Panc1 (cell line): ENCODE measurements around the gene C1QA. TPM values are rescaled to one million over a fixed set of nuclear protein-coding genes. Genes with fewer than 3 reads are reported as not detected.

ENCODE experiments used
- ATAC-seq: fragments of 200-7000 bp; cut with Tn5 transposase; 2 replicates; pipeline ENCODE4 v1.9.1; 2020; ENCODE audit warnings: mild to moderate bottlenecking, moderate library complexity
- BruUV-seq: library from RNA; stranded (reverse); fragments of 400-500 nt; replicated peaks from 2 replicates; lab custom pipeline; 2021; lab: Mats Ljungman, UMichigan
- CTCF ChIA-PET: fragments of 300-600 bp; sonication (Branson Sonifier 250); formaldehyde crosslinking; loops from one replicate; lab custom pipeline; 2022; ENCODE audit warnings: antibody characterized with exemption; lab: Charles Lee
- POLR2A ChIA-PET: fragments of 300-600 bp; sonication (Branson Sonifier 250); formaldehyde crosslinking; loops from one replicate; lab custom pipeline; 2022; ENCODE audit warnings: antibody characterized with exemption; lab: Charles Lee
- DNase-seq: peaks from one replicate; pipeline ENCODE4 v3.0.0-alpha.2; 2010; ENCODE audit warnings: low read depth, low spot score
- H3K27ac ChIP-seq: 2 replicates; pipeline ENCODE4 v1.5.1; 2011; ENCODE audit warnings: mild to moderate bottlenecking, low read length, inconsistent platforms
- H3K27me3 ChIP-seq: fragments of 200-500 bp; sonication (Bioruptor generic); 2 replicates; pipeline ENCODE4 v1.6.0; 2014; ENCODE audit warnings: low read length, inconsistent platforms; ENCODE audit not compliant: control insufficient read depth, insufficient read depth
- H3K36me3 ChIP-seq: fragments of 200-500 bp; sonication (Bioruptor generic); 2 replicates; pipeline ENCODE4 v1.5.1; 2014; ENCODE audit warnings: inconsistent platforms, mild to moderate bottlenecking, low read length, moderate library complexity; ENCODE audit not compliant: control insufficient read depth, insufficient read depth
- H3K4me1 ChIP-seq: 2 replicates; pipeline ENCODE4 v1.5.1; 2011; ENCODE audit warnings: inconsistent platforms, mild to moderate bottlenecking, low read length, moderate library complexity; ENCODE audit not compliant: control insufficient read depth, insufficient read depth
- H3K4me3 ChIP-seq, 2 experiments: 2 replicates each; pipeline ENCODE4 v1.5.1; 2011 to 2012; ENCODE audit warnings: low read depth in 2 of 2, low read length in 2 of 2, mild to moderate bottlenecking in 2 of 2, inconsistent platforms in 1 of 2, moderate library complexity in 1 of 2
- H3K9me3 ChIP-seq: fragments of 200-500 bp; sonication (Bioruptor generic); 2 replicates; pipeline ENCODE4 v1.5.1; 2014; ENCODE audit warnings: low read depth, mild to moderate bottlenecking, inconsistent platforms, low read length, moderate library complexity; ENCODE audit not compliant: control insufficient read depth, insufficient read depth
- CTCF ChIP-seq: fragments of 450-650 bp; IDR thresholded peaks from 2 replicates; pipeline ENCODE4 v1.5.1; 2017; ENCODE audit warnings: mild to moderate bottlenecking
- POLR2AphosphoS5 ChIP-seq: IDR thresholded peaks from 2 replicates; pipeline ENCODE4 v1.6.1; 2012; ENCODE audit warnings: mild to moderate bottlenecking, low read depth, low read length, moderate library complexity
- REST ChIP-seq, 2 experiments: IDR thresholded peaks; 2 replicates each; pipeline ENCODE4 v1.6.1; 2011 to 2012; ENCODE audit warnings: low read depth in 2 of 2, control low read depth in 1 of 2, low read length in 1 of 2, mild to moderate bottlenecking in 1 of 2, moderate library complexity in 1 of 2; ENCODE audit not compliant: insufficient read depth in 1 of 2
- SIN3A ChIP-seq: IDR thresholded peaks from 2 replicates; pipeline ENCODE4 v1.6.1; 2012; ENCODE audit warnings: low read depth, mild to moderate bottlenecking, low read length, moderate library complexity, borderline replicate concordance; ENCODE audit not compliant: insufficient read depth
- TCF7L2 ChIP-seq: IDR thresholded peaks from 2 replicates; pipeline ENCODE4 v1.6.1; 2011; ENCODE audit warnings: mild to moderate bottlenecking, low read depth, low read length, inconsistent platforms
- in situ Hi-C: cut with HindIII; loops from 2 replicates; pipeline ENCODE4 v1.10.0; 2016; ENCODE audit warnings: low sequenced_read_pairs, low pct_unique_long_range_greater_than_20kb
- intact Hi-C: fragments of 100-400 bp; cut with micrococcal nuclease; formaldehyde crosslinking; loops from one replicate; pipeline ENCODE4 v1.10.0; 2022; ENCODE audit not compliant: unreplicated experiment
- total RNA-seq: library from RNA; stranded (reverse); gene quantifications from one replicate; pipeline ENCODE4 v1.2.1, GENCODE V29; 2021; ENCODE audit not compliant: unreplicated experiment

The C1QA gene
- total RNA-seq, 1 experiment from 2014 or later: 0.41 TPM

- ATAC-seq (no peak), DNase-seq (no peak)
- in situ Hi-C loops: no loop called here
- no peak overlapping the region for H3K4me3 ChIP-seq
- ChIA-PET CTCF (interaction anchor here (0.5 kb wide), 1 partner anchor 60 kb away, joined by 5 read pairs; no protein-coding TSS in a partner anchor), POLR2A (no interaction called here)
- H3K27ac ChIP-seq: no peak overlapping the region
- intact Hi-C loops: loop anchor here (5.0 kb wide), 2 partner anchors 215 to 260 kb away; no protein-coding TSS in a partner anchor
- no peaks in the 10 kb centered on the region for H3K36me3 ChIP-seq
- H3K4me1 ChIP-seq: no peaks in the 10 kb centered on the region
- no TSS peak for BruUV-seq
- no peaks in the 10 kb centered on the region for H3K9me3 ChIP-seq
- H3K27me3 ChIP-seq: no peaks in the 10 kb centered on the region
- TF ChIP-seq TCF7L2 (no peak), REST (IDR thresholded peaks at IDR 0.05; ENCODE audit: insufficient read depth in 1 of 2, low read depth in 2 of 2, low read length in 1 of 2) (no peak), POLR2AphosphoS5 (no peak), CTCF (no peak), SIN3A (no peak)
Observed at GRCh38 chr1:22671999-22672398, 35.6 kb downstream of the C1QA start.

GRCh38 chr1:22673486-22674409 is 37.3 kb downstream of the C1QA start:
- no TSS peak for BruUV-seq
- TF ChIP-seq CTCF (peak; percentile 86), TCF7L2 (no peak)
- Histone ChIP-seq H3K36me3 (no peaks in the 10 kb centered on the region), H3K27me3 (no peaks in the 10 kb centered on the region), H3K9me3 (no peaks in the 10 kb centered on the region), H3K4me1 (no peaks in the 10 kb centered on the region), H3K4me3 (no peak overlapping the region), H3K27ac (no peak overlapping the region)
- ChIA-PET CTCF (interaction anchor here (0.6 to 1.5 kb wide), 3 partner anchors 215 to 344 kb away, joined by 3 to 7 read pairs (median 4); no protein-coding TSS in a partner anchor), POLR2A (no interaction called here)
- intact Hi-C loops: loop anchor here (5.0 kb wide), 2 partner anchors 214 to 259 kb away; no protein-coding TSS in a partner anchor
- ATAC-seq (peak; percentile 80; the same call in 1 of the 2 replicates), DNase-seq (peak; percentile 36)
- in situ Hi-C loops: no loop called here
